OCI-LY1 (cell line): ENCODE results near the gene SLC6A3.

Experiments
- H2AFZ ChIP-seq: fragments of 200-600 bp; sonication (generic), shearing (Covaris generic); 2 replicates; pipeline ENCODE4 v1.6.0; 2014; ENCODE audit warnings: antibody characterized with exemption, mild to moderate bottlenecking, low read length
- H3F3A ChIP-seq: fragments of 200-600 bp; sonication (generic), shearing (Covaris generic); 2 replicates; pipeline ENCODE4 v1.6.0; 2014; ENCODE audit warnings: mild to moderate bottlenecking, antibody characterized with exemption, low read length, moderate library complexity; ENCODE audit not compliant: insufficient read depth
- H3K27ac ChIP-seq: fragments of 200-600 bp; sonication (generic); 2 replicates; pipeline ENCODE4 v1.5.1; 2014; ENCODE audit warnings: low read length, mixed run types, mild to moderate bottlenecking, low read depth; ENCODE audit not compliant: poor library complexity, severe bottlenecking
- H3K27me3 ChIP-seq: fragments of 200-600 bp; sonication (generic); 2 replicates; pipeline ENCODE4 v1.6.0; 2014; ENCODE audit warnings: antibody characterized with exemption, mild to moderate bottlenecking, low read length, moderate library complexity; ENCODE audit not compliant: insufficient read depth
- H3K36me3 ChIP-seq: fragments of 200-600 bp; sonication (generic); 2 replicates; pipeline ENCODE4 v1.6.1; 2014; ENCODE audit warnings: mild to moderate bottlenecking, antibody characterized with exemption, low read length, moderate library complexity, mixed read lengths; ENCODE audit not compliant: insufficient read depth
- H3K4me1 ChIP-seq: fragments of 200-600 bp; sonication (generic); 2 replicates; pipeline ENCODE4 v1.5.1; 2014; ENCODE audit warnings: mild to moderate bottlenecking, low read length, moderate library complexity; ENCODE audit not compliant: insufficient read depth, severe bottlenecking
- H3K4me2 ChIP-seq: fragments of 200-600 bp; sonication (generic), shearing (Covaris generic); 2 replicates; pipeline ENCODE4 v1.6.1; 2014; ENCODE audit warnings: low read length
- H3K4me3 ChIP-seq: fragments of 200-600 bp; sonication (generic); 2 replicates; pipeline ENCODE4 v1.5.1; 2014; ENCODE audit warnings: low read length, low read depth, mild to moderate bottlenecking, mixed read lengths; ENCODE audit not compliant: poor library complexity, severe bottlenecking
- H3K79me2 ChIP-seq: fragments of 200-600 bp; shearing (Covaris generic); 2 replicates; pipeline ENCODE4 v1.6.1; 2016; ENCODE audit warnings: mixed run types, low read length, mixed read lengths; ENCODE audit not compliant: insufficient read depth
- H3K9ac ChIP-seq: fragments of 200-600 bp; sonication (generic), shearing (Covaris generic); 2 replicates; pipeline ENCODE4 v1.6.1; 2014; ENCODE audit warnings: mild to moderate bottlenecking, low read length, mixed read lengths
- H3K9me2 ChIP-seq: fragments of 200-600 bp; sonication (generic), shearing (Covaris generic); 2 replicates; pipeline ENCODE4 v1.6.1; 2014; ENCODE audit warnings: low read depth, mild to moderate bottlenecking, low read length, mixed read lengths
- H3K9me3 ChIP-seq: fragments of 200-600 bp; shearing (Covaris generic); 2 replicates; pipeline ENCODE4 v1.6.1; 2014; ENCODE audit warnings: low read length, mixed read lengths
- H4K20me1 ChIP-seq: fragments of 200-600 bp; sonication (generic), shearing (Covaris generic); 2 replicates; pipeline ENCODE4 v1.6.0; 2016; ENCODE audit warnings: mild to moderate bottlenecking, low read length; ENCODE audit not compliant: insufficient read depth
- EZH2 ChIP-seq: fragments of 200-600 bp; sonication (generic), shearing (Covaris generic); IDR thresholded peaks from 2 replicates; pipeline ENCODE4 v1.8.0; 2017; ENCODE audit warnings: borderline replicate concordance, mixed run types, mild to moderate bottlenecking, antibody characterized with exemption, low read length, moderate library complexity, mixed read lengths
- TF ChIP-seq, protein P1 (sequence below): fragments of 200-600 bp; sonication (generic), shearing (Covaris generic); IDR thresholded peaks from 2 replicates; pipeline ENCODE4 v1.5.1; 2017; ENCODE audit warnings: mild to moderate bottlenecking, antibody characterized with exemption, low read length, moderate library complexity, mixed read lengths

The SLC6A3 gene

DNA sequence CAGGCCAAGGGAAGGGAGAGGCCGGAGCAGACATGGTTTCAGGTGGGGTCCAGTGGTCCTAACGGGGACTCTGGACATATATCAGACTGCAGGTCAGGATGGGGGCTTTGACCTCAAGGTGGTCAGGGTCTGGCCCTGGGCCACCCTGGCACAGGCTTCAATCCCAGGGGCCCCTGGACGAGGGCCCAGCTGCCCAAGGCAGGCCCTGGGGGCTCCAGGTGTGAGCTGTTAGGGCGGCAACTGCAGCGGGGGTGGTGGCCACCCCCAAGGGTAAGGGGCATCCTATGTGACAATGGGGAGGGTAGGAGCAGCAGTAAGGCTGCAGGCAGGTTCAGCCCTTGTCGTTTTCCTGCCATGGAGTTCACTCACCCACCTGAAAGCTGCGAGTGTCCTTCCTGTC is 54.9 kb downstream of the SLC6A3 start:
- Histone ChIP-seq H3F3A (no peaks in the 10 kb centered on the region), H3K4me1 (peaks cover 10% of the 10 kb centered on the region), H3K9me2 (no peaks in the 10 kb centered on the region), H2AFZ (no peak overlapping the region), H4K20me1 (no peaks in the 10 kb centered on the region), H3K27me3 (peaks cover 3% of the 10 kb centered on the region; the same call in 1 of the 2 replicates), H3K4me2 (no peak overlapping the region), H3K9ac (no peak overlapping the region), H3K4me3 (no peak overlapping the region), H3K9me3 (no peaks in the 10 kb centered on the region), H3K36me3 (no peaks in the 10 kb centered on the region), H3K27ac (no peak overlapping the region), H3K79me2 (no peaks in the 10 kb centered on the region)
- TF ChIP-seq EZH2: no peak
- TF ChIP-seq, protein P1, sequence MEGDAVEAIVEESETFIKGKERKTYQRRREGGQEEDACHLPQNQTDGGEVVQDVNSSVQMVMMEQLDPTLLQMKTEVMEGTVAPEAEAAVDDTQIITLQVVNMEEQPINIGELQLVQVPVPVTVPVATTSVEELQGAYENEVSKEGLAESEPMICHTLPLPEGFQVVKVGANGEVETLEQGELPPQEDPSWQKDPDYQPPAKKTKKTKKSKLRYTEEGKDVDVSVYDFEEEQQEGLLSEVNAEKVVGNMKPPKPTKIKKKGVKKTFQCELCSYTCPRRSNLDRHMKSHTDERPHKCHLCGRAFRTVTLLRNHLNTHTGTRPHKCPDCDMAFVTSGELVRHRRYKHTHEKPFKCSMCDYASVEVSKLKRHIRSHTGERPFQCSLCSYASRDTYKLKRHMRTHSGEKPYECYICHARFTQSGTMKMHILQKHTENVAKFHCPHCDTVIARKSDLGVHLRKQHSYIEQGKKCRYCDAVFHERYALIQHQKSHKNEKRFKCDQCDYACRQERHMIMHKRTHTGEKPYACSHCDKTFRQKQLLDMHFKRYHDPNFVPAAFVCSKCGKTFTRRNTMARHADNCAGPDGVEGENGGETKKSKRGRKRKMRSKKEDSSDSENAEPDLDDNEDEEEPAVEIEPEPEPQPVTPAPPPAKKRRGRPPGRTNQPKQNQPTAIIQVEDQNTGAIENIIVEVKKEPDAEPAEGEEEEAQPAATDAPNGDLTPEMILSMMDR: no peak

DNA sequence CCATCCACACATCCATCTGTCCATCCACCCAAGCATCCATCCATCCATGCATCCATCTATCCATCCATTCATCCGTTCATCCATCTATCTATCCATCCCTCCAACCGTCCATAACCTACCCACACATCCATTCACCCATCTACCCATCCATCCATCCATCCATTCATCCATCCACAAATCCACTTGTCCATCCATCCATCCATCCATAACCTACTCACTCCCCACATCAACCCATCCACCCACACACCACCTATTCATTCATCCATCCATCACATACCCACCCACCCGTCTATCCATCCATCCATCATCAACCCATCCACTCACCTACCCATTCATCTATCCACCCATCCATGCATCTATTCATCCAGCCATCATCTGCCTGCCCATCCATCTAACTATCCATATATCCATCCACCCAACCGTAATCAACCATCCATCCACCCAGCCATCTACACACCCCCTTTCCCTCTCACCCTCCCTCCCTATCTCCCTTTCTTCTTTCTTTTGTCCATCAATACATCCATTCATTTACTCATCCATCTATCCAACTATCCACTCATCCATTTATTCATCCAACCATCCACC is 56.8 kb downstream of the SLC6A3 start:
- H3K9me3 ChIP-seq: no peaks in the 10 kb centered on the region
- H3K36me3 ChIP-seq: no peaks in the 10 kb centered on the region
- no peaks in the 10 kb centered on the region for H3K79me2 ChIP-seq

DNA sequence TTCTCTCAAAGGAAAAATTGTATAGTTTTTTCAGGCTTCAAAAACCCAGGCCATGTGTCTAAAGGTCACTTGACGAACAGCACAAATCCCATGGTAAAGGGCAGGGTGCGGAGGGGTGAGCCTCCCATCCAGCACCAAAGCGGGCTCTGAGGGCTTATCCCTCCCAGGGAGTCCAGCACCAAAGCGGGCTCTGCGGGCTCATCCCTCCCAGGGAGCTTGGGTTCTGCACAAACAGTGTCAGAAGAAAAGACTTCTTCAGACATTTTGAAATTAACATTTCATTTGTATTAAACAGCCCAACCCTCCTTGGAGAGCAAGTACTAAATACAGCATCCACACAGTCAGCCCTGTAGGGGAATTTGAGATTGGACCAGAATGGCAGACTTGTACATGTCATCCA is 57.4 kb downstream of the SLC6A3 start:
- TF ChIP-seq EZH2: no peak
- TF ChIP-seq, protein P1: no peak
- no peaks in the 10 kb centered on the region for H3K9me2 ChIP-seq
- no peaks in the 10 kb centered on the region for H3K36me3 ChIP-seq

More for the DNA sequence above, 56.8 kb downstream of the SLC6A3 start:
- H3K9ac ChIP-seq: no peak overlapping the region
- H2AFZ ChIP-seq: no peak overlapping the region
- no peaks in the 10 kb centered on the region for H3F3A ChIP-seq
- no peak overlapping the region for H3K27ac ChIP-seq
- no peak overlapping the region for H3K4me3 ChIP-seq
- no peaks in the 10 kb centered on the region for H4K20me1 ChIP-seq
- peaks cover 3% of the 10 kb centered on the region; the same call in 1 of the 2 replicates for H3K27me3 ChIP-seq
- no peak overlapping the region for H3K4me2 ChIP-seq
- peaks cover 11% of the 10 kb centered on the region for H3K4me1 ChIP-seq
- H3K9me2 ChIP-seq: no peaks in the 10 kb centered on the region
- TF ChIP-seq EZH2: no peak
- TF ChIP-seq, protein P1: no peak

More for the DNA sequence above, 57.4 kb downstream of the SLC6A3 start:
- Histone ChIP-seq H3K4me2 (no peak overlapping the region), H3K4me1 (peaks cover 11% of the 10 kb centered on the region), H4K20me1 (no peaks in the 10 kb centered on the region), H3K27me3 (peaks cover 3% of the 10 kb centered on the region; the same call in 1 of the 2 replicates), H3F3A (no peaks in the 10 kb centered on the region), H3K4me3 (no peak overlapping the region), H3K9ac (no peak overlapping the region), H3K9me3 (no peaks in the 10 kb centered on the region), H3K27ac (no peak overlapping the region), H3K79me2 (no peaks in the 10 kb centered on the region), H2AFZ (no peak overlapping the region)
